Activated CD4-positive, alpha-beta T cell treated with anti-CD3 and anti-CD28 coated beads, Interleukin-2, amount 50 U/mL, for 4 hours (primary cell): ENCODE data around the gene UBE2R2.
"Not testable (repeated sequence)": the region's sequence is repeated elsewhere in the genome, so short reads cannot be mapped to it uniquely, and the experiment has no call there.

Experiments used
- DNase-seq, 2 experiments: peaks; one replicate each; pipeline ENCODE4 v3.0.0-alpha.2; 2020

The UBE2R2 gene

GRCh38 chr9:33816327-33817252 is at the start of gene UBE2R2:
UBE2R2 (plus strand) TSS chr9:33817160; CDS start chr9:33817758, 598 bp downstream.
- peak; percentile 95 to 96 for DNase-seq

GRCh38 chr9:33770156-33770880 is 46.6 kb upstream of the UBE2R2 start:
- DNase-seq = not testable (repeated sequence)

GRCh38 chr9:33773135-33773534 is 43.8 kb upstream of the UBE2R2 start:
- DNase-seq = not testable (repeated sequence)

- not testable (repeated sequence) for DNase-seq
Observed at GRCh38 chr9:33774074-33774659, 42.8 kb upstream of the UBE2R2 start.

- no peak for DNase-seq
Observed at GRCh38 chr9:33776578-33776977, 40.4 kb upstream of the UBE2R2 start.

GRCh38 chr9:33778700-33779351 is 38.1 kb upstream of the UBE2R2 start:
- peak; percentile 26 to 27 for DNase-seq

GRCh38 chr9:33780276-33780675 is 36.7 kb upstream of the UBE2R2 start:
- DNase-seq = no peak

GRCh38 chr9:33781736-33782135 is 35.2 kb upstream of the UBE2R2 start:
- DNase-seq = no peak

- no peak for DNase-seq
Observed at GRCh38 chr9:33782395-33783152, 34.4 kb upstream of the UBE2R2 start.

GRCh38 chr9:33785914-33786313 is 31.0 kb upstream of the UBE2R2 start:
- no peak for DNase-seq

- DNase-seq = no peak
Observed at GRCh38 chr9:33786681-33787080, 30.3 kb upstream of the UBE2R2 start.

- no peak for DNase-seq
Observed at GRCh38 chr9:33787839-33788238, 29.1 kb upstream of the UBE2R2 start.

GRCh38 chr9:33789429-33789828 is 27.5 kb upstream of the UBE2R2 start:
- not testable (repeated sequence) for DNase-seq

- DNase-seq = no peak
Observed at GRCh38 chr9:33791117-33791516, 25.8 kb upstream of the UBE2R2 start.

- not testable (repeated sequence) for DNase-seq
Observed at GRCh38 chr9:33793496-33793895, 23.5 kb upstream of the UBE2R2 start.

- no peak for DNase-seq
Observed at GRCh38 chr9:33794560-33794959, 22.4 kb upstream of the UBE2R2 start.

- no peak for DNase-seq
Observed at GRCh38 chr9:33795281-33795680, 21.7 kb upstream of the UBE2R2 start, which contains the start of gene PRSS3. PRSS3 (plus strand) TSS chr9:33795561; CDS start chr9:33795574, 13 bp downstream.

- no peak for DNase-seq
Observed at GRCh38 chr9:33795819-33796218, 21.1 kb upstream of the UBE2R2 start.

- not testable (repeated sequence) for DNase-seq
Observed at GRCh38 chr9:33796679-33797078, 20.3 kb upstream of the UBE2R2 start.

- no peak for DNase-seq
Observed at GRCh38 chr9:33797837-33798236, 19.1 kb upstream of the UBE2R2 start.

GRCh38 chr9:33798545-33798944 is 18.4 kb upstream of the UBE2R2 start:
- DNase-seq = no peak
